HG02884 (cell line): ENCODE data around the gene SEMA6D.
"Not testable (repeated sequence)": the region's sequence is repeated elsewhere in the genome, so short reads cannot be mapped to it uniquely, and the experiment has no call there.

Source experiments
- ATAC-seq: cut with Tn5 transposase; IDR thresholded peaks from one replicate; pipeline ENCODE4 v1.9.1; 2021; ENCODE audit warnings: mild to moderate bottlenecking, moderate library complexity; ENCODE audit not compliant: unreplicated experiment

SEMA6D gene

GRCh38 chr15:47718497-47719437, 1.5 kb downstream of the SEMA6D start:
- ATAC-seq: no peak

DNA sequence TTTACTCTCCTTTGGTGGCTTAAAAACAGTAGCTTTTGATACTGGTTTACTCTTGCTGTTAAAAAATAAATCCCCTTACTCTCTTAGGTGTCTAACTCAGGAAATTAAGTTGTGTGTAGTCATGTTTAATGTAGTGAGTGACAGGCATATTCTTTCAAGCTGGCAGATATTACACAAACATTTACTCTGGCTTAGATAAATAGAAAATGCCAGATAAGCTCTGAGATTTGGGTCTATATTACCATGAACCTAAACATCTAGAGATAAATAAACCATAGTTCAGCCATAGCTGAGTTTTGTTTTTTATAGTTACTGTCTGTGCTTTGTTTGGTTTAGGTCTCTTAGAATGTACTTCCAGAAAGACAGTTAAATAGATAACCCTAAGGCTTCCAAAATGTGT, 2.4 kb downstream of the SEMA6D start:
- ATAC-seq: no peak

DNA sequence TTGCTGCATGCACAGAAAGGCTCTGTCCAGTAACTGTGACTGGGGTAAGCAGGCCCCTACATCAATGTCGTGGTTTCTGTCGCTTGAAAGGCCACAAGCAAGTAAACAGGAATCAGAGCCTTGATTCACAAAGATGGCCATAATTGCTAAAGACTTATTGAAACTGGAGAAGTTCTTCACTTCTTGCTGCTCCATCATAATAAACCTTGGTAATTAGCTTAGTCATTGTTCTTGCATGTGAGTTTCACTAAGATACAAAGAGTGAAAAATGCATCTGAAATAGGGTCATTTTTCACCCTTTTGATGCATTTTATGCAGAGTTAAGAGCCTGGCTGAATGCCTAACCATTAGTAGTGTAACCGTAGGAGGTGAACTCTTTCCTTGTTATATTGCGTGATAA, 3.2 kb downstream of the SEMA6D start:
- no peak for ATAC-seq

DNA sequence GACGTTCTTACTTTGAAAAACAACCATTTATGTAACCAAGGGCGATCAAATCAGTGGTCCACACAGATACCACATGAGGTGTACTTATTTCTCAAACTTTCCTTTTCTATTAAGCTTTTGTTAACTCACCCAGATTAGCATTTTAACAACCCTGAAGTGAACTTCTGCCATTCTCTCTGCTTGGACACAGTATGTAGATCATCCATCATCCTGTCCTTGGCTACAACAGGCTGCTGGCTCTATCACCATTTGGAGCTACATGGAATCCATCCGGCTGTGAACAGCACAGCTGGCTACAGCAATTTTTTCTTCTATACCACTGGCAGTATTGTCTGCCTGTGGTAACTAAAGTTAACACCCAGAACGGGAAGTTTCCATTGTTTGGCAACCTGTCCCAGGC, 4.4 kb downstream of the SEMA6D start:
- no peak for ATAC-seq

- no peak for ATAC-seq
Observed at GRCh38 chr15:47724346-47724745, 7.0 kb downstream of the SEMA6D start.

GRCh38 chr15:47725051-47725450, 7.7 kb downstream of the SEMA6D start:
- no peak for ATAC-seq

DNA sequence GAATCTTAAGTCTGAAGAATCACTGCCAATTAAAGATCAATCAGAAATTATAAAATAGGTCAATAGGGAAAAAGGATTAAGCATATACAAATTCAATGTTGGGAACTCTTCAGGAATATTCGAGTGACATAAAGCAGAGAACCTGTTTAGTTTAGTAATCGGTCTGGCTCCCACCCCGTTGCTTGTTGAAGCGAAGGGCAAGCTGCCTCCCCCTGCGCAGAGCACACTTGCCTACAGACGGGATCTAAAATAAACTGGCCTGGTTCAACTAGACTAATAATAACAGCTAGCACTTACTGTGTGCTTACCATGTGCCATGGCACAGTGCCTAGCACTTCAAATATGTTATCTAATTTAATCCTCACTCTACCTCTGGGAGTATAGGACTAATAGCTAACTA, 8.6 kb downstream of the SEMA6D start:
- ATAC-seq: no peak

DNA sequence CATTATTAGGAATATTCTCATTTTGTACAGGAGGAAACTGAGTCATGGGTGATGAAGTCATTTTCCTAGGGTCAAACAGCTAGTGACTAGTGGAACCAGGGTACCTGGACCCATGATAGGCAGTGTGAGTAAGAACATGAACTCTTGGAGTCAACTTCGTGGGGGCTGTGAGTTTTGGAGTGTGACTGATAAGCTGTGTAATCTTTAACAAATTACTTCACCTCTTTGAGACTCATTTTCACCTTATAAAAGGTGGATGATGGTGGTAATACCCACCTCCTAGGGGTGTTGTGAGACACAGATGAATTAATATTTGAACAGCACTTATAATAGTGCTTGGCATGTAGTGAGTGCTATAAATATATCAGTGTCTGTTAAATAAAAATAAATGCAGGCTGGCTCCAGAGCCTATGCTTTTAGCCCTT, 9.1 kb downstream of the SEMA6D start:
- no peak for ATAC-seq

DNA sequence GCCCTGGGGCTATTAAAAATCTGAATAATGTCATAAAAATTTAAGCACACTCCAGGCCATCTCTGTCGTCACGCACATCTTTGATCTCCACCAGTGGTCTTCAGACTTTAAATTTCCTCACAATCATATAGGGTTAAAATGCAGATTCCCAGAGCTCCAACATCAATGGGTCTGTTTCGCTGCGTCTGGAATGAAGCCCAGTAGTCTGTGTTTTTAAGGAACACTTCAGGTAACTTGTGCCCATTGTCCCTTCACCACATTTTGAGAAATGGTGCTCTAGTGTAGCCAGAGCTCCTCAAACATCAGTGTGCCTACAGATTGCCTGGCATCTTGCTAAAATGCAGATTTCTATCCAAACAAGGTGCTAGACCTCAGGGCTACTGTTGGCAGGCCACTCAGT, 9.8 kb downstream of the SEMA6D start:
- ATAC-seq: no peak

DNA sequence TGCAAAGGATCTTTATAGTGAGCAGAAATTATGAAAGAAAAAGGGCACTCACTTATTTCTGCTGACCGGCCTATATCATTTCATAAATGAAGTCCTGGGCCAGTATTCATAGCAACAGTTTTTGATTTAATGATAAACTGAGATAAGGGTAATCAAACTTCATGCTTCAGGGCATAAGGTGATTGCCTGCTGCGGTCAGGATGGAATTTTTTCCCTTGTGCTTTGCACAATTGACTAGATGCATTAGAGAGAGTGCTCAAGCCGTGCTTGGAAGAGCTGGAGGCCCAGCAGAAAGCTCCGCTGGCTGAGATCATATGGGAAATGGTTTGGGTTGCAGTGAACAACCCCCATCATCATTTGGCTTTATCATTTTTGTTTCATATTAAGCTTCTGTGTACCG, 10.4 kb downstream of the SEMA6D start:
- no peak for ATAC-seq

GRCh38 chr15:47728426-47728825, 11.1 kb downstream of the SEMA6D start:
- no peak for ATAC-seq

- ATAC-seq: no peak
Observed at GRCh38 chr15:47728886-47729285, 11.6 kb downstream of the SEMA6D start.

GRCh38 chr15:47731230-47731629, 13.9 kb downstream of the SEMA6D start:
- no peak for ATAC-seq

- no peak for ATAC-seq
Observed at GRCh38 chr15:47732248-47732647, 14.9 kb downstream of the SEMA6D start.

- ATAC-seq: no peak
Observed at GRCh38 chr15:47733085-47733484, 15.8 kb downstream of the SEMA6D start.

- ATAC-seq: no peak
Observed at GRCh38 chr15:47736143-47736786, 19.0 kb downstream of the SEMA6D start.

- no peak for ATAC-seq
Observed at GRCh38 chr15:47737477-47737876, 20.2 kb downstream of the SEMA6D start.

- not testable (repeated sequence) for ATAC-seq
Observed at GRCh38 chr15:47738144-47738825, 21.0 kb downstream of the SEMA6D start.

DNA sequence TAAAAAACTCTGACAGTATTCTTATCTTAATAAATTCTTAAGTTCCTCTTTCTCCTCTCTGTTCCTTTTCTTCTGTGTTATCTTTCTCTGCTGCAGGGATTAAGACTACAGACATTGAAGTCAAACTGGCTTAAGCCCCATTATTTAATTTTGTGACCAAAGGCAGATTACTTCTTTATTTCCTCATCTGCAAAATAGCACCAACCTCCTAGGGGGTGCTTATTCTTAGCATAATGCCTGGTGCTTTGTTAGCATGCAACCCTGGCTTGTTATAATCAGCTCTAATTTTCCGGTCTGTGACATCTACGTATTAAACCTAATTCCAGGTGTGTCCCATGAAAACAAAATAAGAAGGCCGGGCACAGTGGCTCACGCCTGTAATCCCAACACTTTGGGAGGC, 23.8 kb downstream of the SEMA6D start:
- ATAC-seq: no peak

- ATAC-seq: no peak
Observed at GRCh38 chr15:47741907-47742306, 24.6 kb downstream of the SEMA6D start.

- no peak for ATAC-seq
Observed at GRCh38 chr15:47742334-47742733, 25.0 kb downstream of the SEMA6D start.

GRCh38 chr15:47742742-47743141, 25.4 kb downstream of the SEMA6D start:
- ATAC-seq: no peak
